ENCODE data around the gene KCNJ16. TPM values are rescaled to one million over a fixed set of nuclear protein-coding genes. Genes with fewer than 3 reads are reported as not detected.

KCNJ16 gene
- polyA plus RNA-seq, 10 donors: 0.14 to 1.2 (median 0.46) TPM

- DNase-seq: no peak
Observed at GRCh38 chr17:70070305-70071027, 4.6 kb upstream of the KCNJ16 start.

DNA sequence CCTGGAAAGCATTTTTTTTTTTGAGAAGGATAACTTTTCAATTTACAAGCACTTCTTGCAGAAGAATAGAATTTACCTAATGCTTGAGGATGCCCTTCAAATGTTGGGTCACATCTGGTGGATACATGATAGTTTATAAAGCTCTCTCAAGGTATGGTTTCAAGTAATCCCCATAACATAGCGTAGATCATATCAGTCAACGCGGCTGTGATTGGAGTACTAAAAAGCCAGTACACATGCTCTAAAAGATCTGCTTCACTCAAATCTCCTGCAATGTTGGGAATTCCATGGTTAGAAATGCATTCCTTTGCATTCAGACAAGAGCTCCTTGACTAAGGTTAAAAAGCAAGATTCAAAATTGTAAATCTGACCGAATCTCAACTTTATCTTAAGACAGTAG lies 3.9 kb upstream of the KCNJ16 start:
- DNase-seq: no peak

DNA sequence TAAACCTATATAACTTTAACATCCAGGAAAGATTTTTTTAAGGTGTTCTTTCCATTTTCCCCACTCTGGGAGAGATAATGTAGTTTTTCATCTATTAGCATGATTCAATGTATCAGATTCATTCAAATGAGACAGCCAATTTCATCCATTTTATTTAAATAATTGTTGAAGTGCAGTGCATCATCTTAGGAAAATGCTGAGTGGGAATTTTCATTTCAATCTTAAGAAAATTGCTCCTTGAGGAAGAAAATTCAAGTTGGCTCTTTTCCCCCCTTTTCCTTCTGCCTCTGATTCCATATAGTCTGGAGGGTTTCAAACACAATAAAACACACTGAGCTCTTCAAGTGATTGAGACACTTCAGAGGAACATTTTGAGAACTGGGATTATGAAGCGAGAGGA lies 3.4 kb upstream of the KCNJ16 start:
- DNase-seq: no peak

- DNase-seq: no peak
Observed at GRCh38 chr17:70072546-70073309, 2.3 kb upstream of the KCNJ16 start.

GRCh38 chr17:70073310-70073709 lies 1.7 kb upstream of the KCNJ16 start:
- DNase-seq: no peak

- DNase-seq: no peak
Observed at GRCh38 chr17:70073799-70074198, 1.2 kb upstream of the KCNJ16 start.

DNA sequence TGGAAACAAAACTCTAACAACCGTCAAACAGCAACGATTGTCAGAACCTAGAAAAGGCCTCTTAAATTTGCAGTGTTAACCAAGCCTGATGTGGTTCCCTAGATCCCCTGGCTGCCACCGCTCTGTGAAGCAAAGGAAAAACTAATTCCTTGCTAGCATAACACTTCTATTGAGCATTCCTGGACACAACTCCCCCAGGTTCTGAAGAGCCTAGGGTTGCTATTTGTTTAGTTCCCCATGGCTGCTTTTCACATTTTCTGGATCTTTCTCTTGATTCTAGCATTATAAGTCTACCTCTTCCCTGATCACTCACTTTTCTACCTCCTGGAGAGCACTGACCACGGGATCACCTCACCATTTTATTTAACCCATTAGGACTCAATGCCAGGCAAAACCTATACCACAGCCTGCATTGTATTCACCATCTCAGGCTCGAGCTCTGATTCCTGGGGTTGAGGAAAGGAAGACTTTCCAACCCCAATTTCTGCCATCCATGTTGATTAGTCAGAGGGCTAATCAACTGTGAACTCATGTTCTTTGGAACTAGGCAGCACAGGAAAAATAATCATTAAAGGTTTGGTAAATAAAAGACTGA lies 692 bp upstream of the KCNJ16 start:
- no peak for DNase-seq

DNA sequence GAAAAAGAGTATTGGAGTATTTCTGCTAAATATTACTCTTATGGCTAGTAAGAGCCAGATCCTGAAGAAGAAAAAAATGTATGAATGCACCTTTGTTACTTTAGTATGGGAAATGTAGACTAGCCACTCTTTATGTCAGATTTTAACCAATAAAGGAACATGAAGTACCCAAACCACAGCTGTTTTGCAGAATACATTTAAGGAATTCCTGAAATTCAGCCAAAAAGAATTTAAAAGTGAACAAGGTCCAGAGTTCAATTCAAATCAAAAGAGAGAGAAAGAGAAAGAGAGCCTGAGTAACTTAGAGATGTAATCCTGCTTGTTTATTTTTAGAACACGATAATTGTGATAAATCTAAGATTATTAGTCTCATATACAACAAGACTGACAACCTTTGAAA lies 1.2 kb downstream of the KCNJ16 start:
- DNase-seq: no peak

- DNase-seq: no peak
Observed at GRCh38 chr17:70076831-70077230, 1.8 kb downstream of the KCNJ16 start.

- DNase-seq: no peak
Observed at GRCh38 chr17:70078549-70078948, 3.5 kb downstream of the KCNJ16 start.

GRCh38 chr17:70078994-70079531 lies 4.0 kb downstream of the KCNJ16 start:
- no peak for DNase-seq

DNA sequence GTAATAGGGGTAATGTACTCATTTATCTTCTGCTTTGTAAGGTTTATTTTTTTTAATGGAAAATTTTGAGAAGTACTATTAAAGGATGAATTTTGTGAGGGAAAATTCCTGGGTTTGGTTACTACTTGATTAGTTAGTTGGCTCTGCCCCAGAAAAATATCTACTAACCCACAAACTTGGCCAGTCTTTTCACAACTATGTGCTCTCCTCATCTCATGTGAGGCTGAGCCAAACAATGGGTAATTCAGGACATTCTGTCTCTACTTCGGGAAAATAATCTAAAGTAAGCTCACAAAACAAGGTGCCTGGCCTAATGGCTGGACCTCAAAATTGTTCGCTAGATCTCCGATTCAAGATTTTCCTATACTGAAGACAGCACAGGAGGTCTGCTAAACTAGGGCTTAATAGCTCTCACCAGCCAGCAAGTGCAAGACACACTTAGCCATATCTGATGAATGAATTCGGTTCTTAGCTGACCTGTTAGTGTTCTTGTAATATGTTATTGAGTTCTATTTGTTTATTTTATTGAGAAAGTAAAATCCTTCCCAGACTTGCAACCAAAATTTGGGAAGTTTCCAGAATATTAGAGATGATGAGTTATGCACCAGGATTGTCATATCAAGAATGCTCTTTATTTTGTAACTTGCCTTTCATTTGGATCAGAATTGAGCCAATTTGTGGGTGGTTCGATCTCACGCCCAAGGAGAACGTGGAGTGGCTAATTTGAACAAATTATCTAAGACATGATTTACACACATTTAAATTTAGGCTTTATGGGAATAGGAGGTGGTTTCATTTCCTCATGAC lies 5.7 kb downstream of the KCNJ16 start:
- DNase-seq: no peak

GRCh38 chr17:70081885-70082284 lies 6.9 kb downstream of the KCNJ16 start:
- no peak for DNase-seq

- DNase-seq: no peak
Observed at GRCh38 chr17:70084476-70084875, 9.5 kb downstream of the KCNJ16 start.

DNA sequence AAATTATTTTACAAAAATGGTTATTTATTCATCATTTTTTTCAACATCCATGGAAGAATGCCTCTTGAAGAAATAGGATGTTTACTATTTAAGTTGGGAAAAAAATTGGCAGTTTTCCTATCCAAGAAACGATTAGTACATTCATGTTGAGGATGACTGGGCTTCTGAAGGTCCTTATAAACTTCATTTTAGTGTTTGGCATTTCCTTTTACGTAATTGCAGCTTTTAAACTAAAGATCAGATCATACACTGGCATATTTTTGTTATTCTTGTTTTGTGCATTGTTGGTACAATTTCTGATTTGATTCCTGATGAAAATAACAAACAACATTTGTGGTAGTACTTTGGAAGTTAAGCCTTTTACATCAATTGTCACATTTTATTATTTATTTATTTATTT lies 11.5 kb downstream of the KCNJ16 start:
- DNase-seq: no peak

DNA sequence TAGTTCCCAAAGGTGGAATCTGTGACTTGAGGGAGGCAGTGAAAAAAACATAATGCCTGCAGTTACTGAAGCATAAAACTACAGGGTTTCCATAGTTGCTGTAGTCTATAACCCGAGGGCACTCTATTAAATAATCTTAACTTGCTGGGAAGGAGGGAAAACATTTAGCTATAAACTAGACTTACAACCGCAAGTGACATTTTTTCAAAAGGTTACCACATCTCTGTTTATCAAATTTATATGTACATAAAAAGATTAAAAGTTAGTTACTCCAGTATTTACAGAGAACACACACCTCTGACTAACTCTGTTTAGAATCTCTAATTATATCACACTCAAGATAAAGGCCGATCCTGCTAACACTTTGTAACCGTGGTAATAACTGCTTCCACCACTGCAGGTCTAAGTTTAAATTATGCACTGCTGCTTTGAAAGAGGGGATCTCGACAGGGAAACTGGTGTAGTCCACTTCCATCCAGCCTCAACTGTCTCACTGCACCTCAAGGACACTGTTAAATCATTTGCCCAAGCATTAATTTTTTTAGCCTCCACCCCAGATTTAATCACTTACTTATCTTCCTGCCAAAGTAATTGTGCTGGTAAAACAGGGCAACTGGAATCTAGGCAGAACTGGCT lies 14.6 kb downstream of the KCNJ16 start:
- no peak for DNase-seq

DNA sequence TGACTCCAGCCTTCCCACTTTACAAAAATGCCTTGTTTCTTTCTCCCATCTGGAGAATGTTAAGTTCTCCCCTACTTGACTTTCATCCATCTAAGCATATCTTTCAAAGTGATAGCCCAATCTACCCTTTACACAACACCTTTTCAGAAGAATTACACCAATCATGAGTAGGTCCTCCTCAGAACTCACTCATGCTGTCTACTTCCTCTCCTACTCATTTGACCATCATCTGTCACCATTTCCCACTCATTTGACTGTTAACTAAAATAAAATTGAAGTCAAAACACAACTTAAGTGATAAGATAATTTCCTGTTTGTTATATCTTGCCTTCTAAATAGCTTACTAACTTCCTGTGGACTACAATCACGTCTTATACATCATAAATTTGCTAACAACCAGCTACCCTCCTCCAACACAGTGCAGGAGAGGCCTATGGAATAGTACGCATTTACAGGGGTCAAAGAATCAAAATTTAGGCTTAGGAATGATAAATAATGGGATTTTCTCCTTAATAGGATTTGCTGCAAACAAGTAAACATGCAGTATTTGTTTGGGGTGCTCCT lies 16.1 kb downstream of the KCNJ16 start:
- no peak for DNase-seq

DNA sequence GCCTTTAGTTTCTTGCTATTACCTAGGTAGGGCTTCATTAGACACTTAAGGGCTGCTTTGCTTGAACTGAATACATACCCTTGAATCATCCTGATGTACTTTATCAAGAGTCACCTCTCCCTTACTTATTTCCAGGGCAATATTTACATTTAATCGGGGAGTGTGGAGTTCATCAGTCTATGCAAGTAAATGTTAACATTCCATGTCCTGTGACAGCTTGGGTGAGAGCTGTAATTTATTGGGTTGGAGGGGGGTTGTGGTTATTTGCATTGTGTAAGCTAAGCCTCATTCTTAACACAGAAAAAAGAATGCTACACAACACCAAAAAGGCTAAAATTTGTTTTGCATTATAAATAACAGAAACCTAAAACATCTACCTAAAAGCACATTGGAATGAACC lies 16.7 kb downstream of the KCNJ16 start:
- no peak for DNase-seq

- no peak for DNase-seq
Observed at GRCh38 chr17:70093163-70093562, 18.1 kb downstream of the KCNJ16 start.

DNA sequence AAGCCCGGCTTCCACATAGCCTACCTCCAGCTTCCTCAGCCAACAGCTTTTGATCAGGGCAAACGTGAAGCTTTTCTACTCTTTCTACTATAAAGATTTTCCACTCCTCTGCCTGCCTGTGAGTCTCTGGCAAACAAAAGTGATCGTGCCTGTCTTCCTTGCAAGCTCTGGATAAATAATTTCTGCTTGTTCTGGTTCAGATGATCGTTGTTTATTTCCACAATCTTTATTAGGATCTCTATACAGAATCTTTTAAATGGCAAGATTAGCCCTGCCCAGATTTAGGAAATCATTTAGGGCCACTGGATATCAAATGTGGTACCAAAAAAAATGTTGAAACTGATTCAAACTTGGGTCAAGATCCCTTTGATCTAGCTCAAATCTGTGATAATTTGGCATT lies 20.4 kb downstream of the KCNJ16 start:
- no peak for DNase-seq

DNA sequence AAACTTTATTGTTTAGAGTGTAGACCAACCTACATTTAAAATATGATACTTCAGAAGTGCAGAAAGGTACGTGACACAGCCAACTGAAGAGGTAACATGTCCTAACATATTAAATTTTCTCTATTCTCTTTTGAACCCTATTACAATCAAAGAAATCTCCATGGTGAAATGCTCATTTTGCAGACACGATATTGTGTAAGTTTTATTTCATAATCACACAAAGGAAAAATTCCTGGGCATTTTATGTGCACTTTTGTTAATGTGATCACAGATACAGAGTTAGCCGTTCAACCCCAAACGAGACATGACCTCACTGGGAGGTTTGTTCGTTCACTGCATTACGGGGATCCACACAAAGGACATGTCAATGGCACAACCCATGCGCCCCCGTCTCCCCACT lies 21.8 kb downstream of the KCNJ16 start:
- DNase-seq: no peak

All from muscle of back (tissue), 11 donors.